IMR-90 (cell line): ENCODE results near the gene TSSC4. TPM values are rescaled to one million over a fixed set of nuclear protein-coding genes. Genes with fewer than 3 reads are reported as not detected.

Experiments used
- CEBPB ChIP-seq: IDR thresholded peaks from 2 replicates; pipeline ENCODE4 v1.6.1; 2012; ENCODE audit warnings: low read depth, low read length, improper control_type of control experiment
- ELK1 ChIP-seq: fragments of 150-350 bp; IDR thresholded peaks from 2 replicates; pipeline ENCODE4 v1.6.1; 2016; ENCODE audit warnings: low read depth, mild to moderate bottlenecking, low read length, moderate library complexity, borderline replicate concordance
- RAD21 ChIP-seq: IDR thresholded peaks from 2 replicates; pipeline ENCODE4 v1.6.1; 2012; ENCODE audit warnings: low read length, improper control_type of control experiment
- polyA plus RNA-seq, 3 experiments: library from polyadenylated mRNA; depleted of rRNA; stranded (reverse); fragments of >200 nt; gene quantifications; 2 replicates each; pipeline ENCODE4 v1.2.3, GENCODE V29; 2012; ENCODE audit warnings: low replicate concordance in 1 of 3
- total RNA-seq: library from RNA; depleted of rRNA; stranded (reverse); fragments of >200 nt; gene quantifications from 2 replicates; pipeline ENCODE4 v1.2.3, GENCODE V29; 2012

TSSC4 gene
- total and polyA plus RNA-seq, 2 of the 4 experiments (the other 2 are of a cell fraction): 34.9 to 40.0 TPM

DNA sequence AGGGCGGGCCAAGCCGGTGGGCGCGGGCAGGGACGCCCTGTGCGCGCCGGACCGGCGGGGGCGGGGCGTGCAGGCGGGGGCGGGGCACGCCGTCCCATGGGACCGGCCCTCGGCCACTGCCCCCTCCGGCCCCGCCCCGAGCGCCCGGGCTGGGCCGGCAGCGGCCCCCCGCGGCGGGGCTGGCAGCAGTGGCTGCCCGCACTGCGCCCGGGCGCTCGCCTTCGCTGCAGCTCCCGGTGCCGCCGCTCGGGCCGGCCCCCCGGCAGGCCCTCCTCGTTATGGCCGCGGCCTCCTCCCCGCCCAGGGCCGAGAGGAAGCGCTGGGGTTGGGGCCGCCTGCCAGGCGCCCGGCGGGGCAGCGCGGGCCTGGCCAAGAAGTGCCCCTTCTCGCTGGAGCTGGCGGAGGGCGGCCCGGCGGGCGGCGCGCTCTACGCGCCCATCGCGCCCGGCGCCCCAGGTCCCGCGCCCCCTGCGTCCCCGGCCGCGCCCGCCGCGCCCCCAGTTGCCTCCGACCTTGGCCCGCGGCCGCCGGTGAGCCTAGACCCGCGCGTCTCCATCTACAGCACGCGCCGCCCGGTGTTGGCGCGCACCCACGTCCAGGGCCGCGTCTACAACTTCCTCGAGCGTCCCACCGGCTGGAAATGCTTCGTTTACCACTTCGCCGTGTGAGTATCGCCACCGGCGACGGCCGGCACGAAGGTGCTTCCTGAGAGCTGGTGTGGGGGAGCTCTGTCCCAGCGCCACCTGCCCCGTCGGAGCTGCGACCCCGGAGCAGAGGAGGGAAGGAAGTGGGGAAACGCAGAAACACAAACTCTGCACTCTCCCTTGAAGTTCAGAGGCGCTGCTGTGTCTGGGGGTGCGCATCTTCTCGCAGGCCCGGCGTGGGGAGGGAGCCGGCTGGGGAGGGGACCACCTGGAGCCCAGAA, 44.5 kb downstream of the TSSC4 start, which contains the start of gene KCNQ1 (continued):
- TF ChIP-seq CEBPB (no peak), ELK1 (no peak), RAD21 (no peak)
